Neural progenitor cell (in vitro differentiated cells): ENCODE data around the gene GDI1. TPM values are rescaled to one million over a fixed set of nuclear protein-coding genes. Genes with fewer than 3 reads are reported as not detected.

Experiments
- DNase-seq: peaks from one replicate; pipeline ENCODE4 v3.0.0-alpha.2; 2016; ENCODE audit warnings: low spot score
- H2AFZ ChIP-seq: fragments of 200-600 bp; sonication (generic); replicated peaks from 2 replicates; pipeline ENCODE4 v1.6.1; 2016; ENCODE audit warnings: antibody characterized with exemption
- H3F3A ChIP-seq: fragments of 200-600 bp; sonication (generic); 2 replicates; pipeline ENCODE4 v1.6.1; 2016; ENCODE audit warnings: antibody characterized with exemption, low read depth
- H3K27ac ChIP-seq: fragments of 200-600 bp; sonication (generic); 2 replicates; pipeline ENCODE4 v1.5.1; 2016; ENCODE audit warnings: mild to moderate bottlenecking
- H3K27me3 ChIP-seq: fragments of 200-600 bp; sonication (generic); 2 replicates; pipeline ENCODE4 v1.6.1; 2016; ENCODE audit warnings: mild to moderate bottlenecking, moderate library complexity
- H3K36me3 ChIP-seq: fragments of 200-600 bp; sonication (generic); 2 replicates; pipeline ENCODE4 v1.5.1; 2016
- H3K4me1 ChIP-seq: fragments of 200-600 bp; sonication (generic); 2 replicates; pipeline ENCODE4 v1.6.1; 2016; ENCODE audit warnings: mixed run types
- H3K4me2 ChIP-seq: fragments of 200-600 bp; sonication (generic); 2 replicates; pipeline ENCODE4 v1.6.1; 2016
- H3K4me3 ChIP-seq: fragments of 200-600 bp; sonication (generic); 2 replicates; pipeline ENCODE4 v1.5.1; 2016
- H3K79me2 ChIP-seq: fragments of 200-600 bp; sonication (generic); 2 replicates; pipeline ENCODE4 v1.6.1; 2016; ENCODE audit warnings: low read depth
- H3K9ac ChIP-seq: fragments of 200-600 bp; sonication (generic); 2 replicates; pipeline ENCODE4 v1.6.1; 2016
- H3K9me3 ChIP-seq: fragments of 200-600 bp; sonication (generic); 2 replicates; pipeline ENCODE4 v1.5.1; 2016; ENCODE audit warnings: low read depth
- H4K20me1 ChIP-seq: fragments of 200-600 bp; sonication (generic); 2 replicates; pipeline ENCODE4 v1.6.1; 2016; ENCODE audit warnings: low read depth
- H3K27ac Mint-ChIP-seq: 3 replicates; pipeline ENCODE4 v1.8.0; 2021; ENCODE audit warnings: mixed read lengths
- H3K27me3 Mint-ChIP-seq: 2 replicates; pipeline ENCODE4 v1.8.0; 2022; ENCODE audit warnings: low read depth, mild to moderate bottlenecking, inconsistent platforms, moderate library complexity, mixed read lengths; ENCODE audit not compliant: insufficient read depth
- H3K36me3 Mint-ChIP-seq: 3 replicates; pipeline ENCODE4 v1.8.0; 2021; ENCODE audit warnings: mixed read lengths
- H3K4me1 Mint-ChIP-seq: 3 replicates; pipeline ENCODE4 v1.8.0; 2021; ENCODE audit warnings: mixed read lengths
- H3K4me3 Mint-ChIP-seq: 3 replicates; pipeline ENCODE4 v1.8.0; 2021; ENCODE audit warnings: mild to moderate bottlenecking, moderate library complexity, mixed read lengths
- H3K9me3 Mint-ChIP-seq: 3 replicates; pipeline ENCODE4 v1.8.0; 2020; ENCODE audit warnings: mixed read lengths
- CTCF ChIP-seq: fragments of 200-600 bp; sonication (generic); IDR thresholded peaks from 2 replicates; pipeline ENCODE4 v1.5.1; 2017; ENCODE audit warnings: antibody characterized with exemption, mild to moderate bottlenecking
- EZH2 ChIP-seq: fragments of 200-600 bp; sonication (generic); IDR thresholded peaks from 2 replicates; pipeline ENCODE4 v1.6.1; 2017; ENCODE audit warnings: antibody characterized with exemption, mild to moderate bottlenecking, moderate library complexity
- EZH2phosphoT487 ChIP-seq: fragments of 200-600 bp; sonication (generic); IDR thresholded peaks from 2 replicates; pipeline ENCODE4 v1.6.1; 2017; ENCODE audit warnings: antibody characterized with exemption
- total RNA-seq: library from RNA; depleted of rRNA; stranded (reverse); fragments of >200 nt; gene quantifications from 2 replicates; pipeline ENCODE4 v1.2.3, GENCODE V29; 2015; ENCODE audit warnings: low replicate concordance

GDI1 gene
- total RNA-seq, 1 donor from 2014 or later = 119 TPM

- peaks cover 22% of the 10 kb centered on the region for H3K9me3 Mint-ChIP-seq
- no peak overlapping the region for H2AFZ ChIP-seq
- peak overlapping the region; percentile 53 for H3K4me3 Mint-ChIP-seq
- no peaks in the 10 kb centered on the region for H3K4me1 ChIP-seq
- H3K4me1 Mint-ChIP-seq = peaks cover 13% of the 10 kb centered on the region
- TF ChIP-seq EZH2phosphoT487 (no peak), EZH2 (no peak), CTCF (no peak)
- no peak for DNase-seq
- no peak overlapping the region for H3K27ac Mint-ChIP-seq
- H3K27me3 ChIP-seq = no peaks in the 10 kb centered on the region
- H3K27ac ChIP-seq = no peak overlapping the region
- H4K20me1 ChIP-seq = no peaks in the 10 kb centered on the region
- H3K36me3 ChIP-seq = no peaks in the 10 kb centered on the region
- no peak overlapping the region for H3K4me3 ChIP-seq
- H3K27me3 Mint-ChIP-seq = peaks cover 4% of the 10 kb centered on the region
- H3K4me2 ChIP-seq = no peak overlapping the region
- H3K79me2 ChIP-seq = peaks cover 8% of the 10 kb centered on the region
- no peak overlapping the region for H3K9ac ChIP-seq
- peaks cover 18% of the 10 kb centered on the region for H3F3A ChIP-seq
- H3K9me3 ChIP-seq = no peaks in the 10 kb centered on the region
- H3K36me3 Mint-ChIP-seq = peaks cover 7% of the 10 kb centered on the region
Measured at GRCh38 chrX:154413142-154413541, 23.8 kb upstream of the GDI1 start.

- H3K36me3 Mint-ChIP-seq = peaks cover 7% of the 10 kb centered on the region
- Histone ChIP-seq H3K4me1 (no peaks in the 10 kb centered on the region), H3K27me3 (no peaks in the 10 kb centered on the region), H3K9me3 (no peaks in the 10 kb centered on the region), H3K36me3 (no peaks in the 10 kb centered on the region), H3K79me2 (peaks cover 3% of the 10 kb centered on the region), H3K27ac (no peak overlapping the region), H3K4me2 (no peak overlapping the region), H3F3A (no peaks in the 10 kb centered on the region), H4K20me1 (no peaks in the 10 kb centered on the region), H3K4me3 (no peak overlapping the region), H3K9ac (no peak overlapping the region), H2AFZ (no peak overlapping the region)
- peaks cover 26% of the 10 kb centered on the region for H3K9me3 Mint-ChIP-seq
- H3K4me3 Mint-ChIP-seq = no peak overlapping the region
- peaks cover 15% of the 10 kb centered on the region for H3K27me3 Mint-ChIP-seq
- no peak for DNase-seq
- TF ChIP-seq CTCF = no peak
- TF ChIP-seq EZH2 = no peak
- TF ChIP-seq EZH2phosphoT487 = no peak
- no peak overlapping the region for H3K27ac Mint-ChIP-seq
- H3K4me1 Mint-ChIP-seq = no peaks in the 10 kb centered on the region
Measured at GRCh38 chrX:154417157-154417556, 19.8 kb upstream of the GDI1 start.

GRCh38 chrX:154419189-154419588 lies 17.8 kb upstream of the GDI1 start:
- TF ChIP-seq EZH2phosphoT487 = no peak
- TF ChIP-seq CTCF = no peak
- TF ChIP-seq EZH2 = no peak
- Mint-ChIP-seq H3K9me3 (peaks cover 23% of the 10 kb centered on the region), H3K4me3 (no peak overlapping the region), H3K4me1 (no peaks in the 10 kb centered on the region), H3K27ac (no peak overlapping the region), H3K36me3 (peaks cover 4% of the 10 kb centered on the region), H3K27me3 (peaks cover 15% of the 10 kb centered on the region)
- DNase-seq = no peak
- no peaks in the 10 kb centered on the region for H3F3A ChIP-seq
- no peaks in the 10 kb centered on the region for H3K4me1 ChIP-seq
- no peaks in the 10 kb centered on the region for H3K36me3 ChIP-seq
- no peak overlapping the region for H3K9ac ChIP-seq
- no peak overlapping the region for H3K4me2 ChIP-seq
- H3K4me3 ChIP-seq = no peak overlapping the region
- no peaks in the 10 kb centered on the region for H3K27me3 ChIP-seq
- H3K9me3 ChIP-seq = no peaks in the 10 kb centered on the region
- no peak overlapping the region for H3K27ac ChIP-seq
- no peaks in the 10 kb centered on the region for H3K79me2 ChIP-seq
- H4K20me1 ChIP-seq = no peaks in the 10 kb centered on the region
- H2AFZ ChIP-seq = no peak overlapping the region
